ENCODE measurements around the gene TNP2. TPM values are rescaled to one million over a fixed set of nuclear protein-coding genes. Genes with fewer than 3 reads are reported as not detected.
A peak's percentile ranks its signal among the peaks of the same experiment; 100 is the strongest.

Gene TNP2
- polyA plus RNA-seq, 3 donors, result not detected

GRCh38 chr16:11296706-11297491 lies 27.8 kb upstream of the TNP2 start:
- no peaks in the 10 kb centered on the region for H3K36me3 Mint-ChIP-seq
- Histone ChIP-seq H3K27me3 (ENCODE audit: control insufficient read depth in 2 of 2, insufficient read depth in 2 of 2, low read length in 2 of 2) (peaks cover 0 to 6% of the 10 kb centered on the region in 2 donors), H3K27ac (ENCODE audit: low read depth in 1 of 2, low read length in 2 of 2) (no peak overlapping the region), H3K36me3 (replicated peaks in 1 of 2; ENCODE audit: control insufficient read depth in 1 of 2, insufficient read depth in 2 of 2, low read length in 2 of 2) (no peaks in the 10 kb centered on the region), H4K20me1 (ENCODE audit: insufficient read depth, low read length) (no peaks in the 10 kb centered on the region), H3K4me1 (ENCODE audit: control insufficient read depth in 1 of 2, insufficient read depth in 2 of 2, low read length in 2 of 2) (peaks cover 12 to 15% of the 10 kb centered on the region in 2 donors), H3K9ac (ENCODE audit: insufficient read depth, low read length, poor library complexity, severe bottlenecking) (no peak overlapping the region), H3K9me3 (replicated peaks in 1 of 2; ENCODE audit: control insufficient read depth in 1 of 2, insufficient read depth in 1 of 2, low read length in 2 of 2) (no peaks in the 10 kb centered on the region), H3K4me3 (replicated peaks in 1 of 3; ENCODE audit: low read depth in 2 of 3, low read length in 3 of 3) (peak overlapping the region in 1 of 3 experiments; percentile 57), H3K4me2 (replicated peaks; ENCODE audit: extremely low read depth, low read length, poor library complexity, severe bottlenecking) (peak overlapping the region; percentile 69), H2AFZ (ENCODE audit: insufficient read depth, low read depth, low read length, poor library complexity, severe bottlenecking) (peak overlapping the region; percentile 63), H3K79me2 (ENCODE audit: insufficient read depth, low read length) (no peaks in the 10 kb centered on the region)
- 55% methylated on average over 2 of the region's 10 CpGs for WGBS (ENCODE audit: insufficient coverage)
- intact Hi-C loops (cut with micrococcal nuclease), result loop anchor here in 1 of 2 donors (5.0 kb wide), 1 partner anchor 35 kb away; no protein-coding TSS in a partner anchor
- no peak for DNase-seq
- H3K4me1 Mint-ChIP-seq, result peaks cover 20% of the 10 kb centered on the region
- peak overlapping the region in 1 of 7 donors; percentile 17 for H3K27ac Mint-ChIP-seq
- H3K9me3 Mint-ChIP-seq, result peaks cover 0 to 2% (median 0%) of the 10 kb centered on the region in 7 donors
- TF ChIP-seq CTCF (IDR thresholded peaks at IDR 0.05), result no peak
- peaks cover 26 to 42% (median 40%) of the 10 kb centered on the region in 3 donors for H3K27me3 Mint-ChIP-seq (ENCODE audit: low read depth in 3 of 3)
- peak overlapping the region; percentile 66 to 85 for H3K4me3 Mint-ChIP-seq

DNA sequence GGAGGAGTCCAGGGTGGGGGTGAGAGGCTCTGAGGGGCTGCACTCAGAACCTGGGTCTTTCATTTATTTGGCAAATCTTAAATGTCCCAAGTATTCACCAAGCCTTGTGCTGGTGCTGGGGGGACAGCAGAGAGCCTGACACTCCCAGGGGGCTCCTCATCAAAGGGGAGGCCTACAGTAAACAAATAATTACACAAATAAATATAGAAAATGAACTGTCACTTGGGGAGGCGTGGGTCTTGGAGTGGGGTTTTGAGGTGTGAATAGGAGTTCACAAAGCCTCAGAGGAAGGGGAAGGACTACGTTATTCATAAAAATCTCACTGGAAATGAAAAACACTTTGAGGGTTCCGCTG lies 27.2 kb upstream of the TNP2 start:
- peaks cover 12 to 15% of the 10 kb centered on the region in 2 donors for H3K4me1 ChIP-seq (ENCODE audit: control insufficient read depth in 1 of 2, insufficient read depth in 2 of 2, low read length in 2 of 2)
- no peak overlapping the region for H3K4me3 ChIP-seq (replicated peaks in 1 of 3; ENCODE audit: low read depth in 2 of 3, low read length in 3 of 3)
- H3K9me3 Mint-ChIP-seq, result peaks cover 0 to 2% (median 0%) of the 10 kb centered on the region in 7 donors
- H3K27ac ChIP-seq (ENCODE audit: low read depth in 1 of 2, low read length in 2 of 2), result no peak overlapping the region
- no peak overlapping the region for H3K9ac ChIP-seq (ENCODE audit: insufficient read depth, low read length, poor library complexity, severe bottlenecking)
- no peaks in the 10 kb centered on the region for H3K9me3 ChIP-seq (replicated peaks in 1 of 2; ENCODE audit: control insufficient read depth in 1 of 2, insufficient read depth in 1 of 2, low read length in 2 of 2)
- no CpG with 5 or more reads among the region's 3 CpGs for WGBS (ENCODE audit: insufficient coverage)
- no peak for DNase-seq
- H3K36me3 ChIP-seq (replicated peaks in 1 of 2; ENCODE audit: control insufficient read depth in 1 of 2, insufficient read depth in 2 of 2, low read length in 2 of 2), result no peaks in the 10 kb centered on the region
- peaks cover 20% of the 10 kb centered on the region for H3K4me1 Mint-ChIP-seq
- H3K27me3 ChIP-seq (ENCODE audit: control insufficient read depth in 2 of 2, insufficient read depth in 2 of 2, low read length in 2 of 2), result peaks cover 0 to 6% of the 10 kb centered on the region in 2 donors
- H2AFZ ChIP-seq (ENCODE audit: insufficient read depth, low read depth, low read length, poor library complexity, severe bottlenecking), result no peak overlapping the region
- no peaks in the 10 kb centered on the region for H4K20me1 ChIP-seq (ENCODE audit: insufficient read depth, low read length)
- no peaks in the 10 kb centered on the region for H3K79me2 ChIP-seq (ENCODE audit: insufficient read depth, low read length)
- intact Hi-C loops (cut with micrococcal nuclease), result loop anchor here in 1 of 2 donors (5.0 kb wide), 1 partner anchor 36 kb away; no protein-coding TSS in a partner anchor
- peaks cover 0 to 1% of the 10 kb centered on the region in 2 donors for H3K36me3 Mint-ChIP-seq
- no peak overlapping the region for H3K4me3 Mint-ChIP-seq
- TF ChIP-seq CTCF (IDR thresholded peaks at IDR 0.05), result no peak
- H3K4me2 ChIP-seq (replicated peaks; ENCODE audit: extremely low read depth, low read length, poor library complexity, severe bottlenecking), result no peak overlapping the region
- peak overlapping the region in 1 of 7 donors; percentile 17 for H3K27ac Mint-ChIP-seq
- H3K27me3 Mint-ChIP-seq (ENCODE audit: low read depth in 3 of 3), result peaks cover 29 to 45% (median 43%) of the 10 kb centered on the region in 3 donors

All from CD14-positive monocyte (primary cell).